GM12891 (cell line): Measurements from ENCODE around the gene ACYP1.

ENCODE experiments used
- DNase-seq: peaks from one replicate; pipeline ENCODE4 v3.0.0; 2011; ENCODE audit warnings: low spot score; ENCODE audit not compliant: insufficient read length
- FAIRE-seq: peaks from 2 replicates; lab custom pipeline; 2011; peaks lifted over from hg19 to GRCh38; lab: Jason Lieb, UNC
- PAX5 ChIP-seq: IDR thresholded peaks from 2 replicates; pipeline ENCODE4 v1.6.1; 2011; ENCODE audit warnings: low read length, moderate library complexity, mild to moderate bottlenecking; ENCODE audit not compliant: insufficient read depth, severe bottlenecking
- POLR2A ChIP-seq: IDR thresholded peaks from 2 replicates; pipeline ENCODE4 v1.6.1; 2011; ENCODE audit warnings: low read depth, low read length, control low read depth
- POLR2AphosphoS5 ChIP-seq: IDR thresholded peaks from 2 replicates; pipeline ENCODE4 v1.6.1; 2011; ENCODE audit warnings: low read depth, low read length, control low read depth
- POU2F2 ChIP-seq: IDR thresholded peaks from 2 replicates; pipeline ENCODE4 v1.6.1; 2011; ENCODE audit warnings: low read depth, mild to moderate bottlenecking, control low read depth, low read length, moderate library complexity
- SPI1 ChIP-seq: IDR thresholded peaks from 2 replicates; pipeline ENCODE4 v1.6.1; 2011; ENCODE audit warnings: low read depth, low read length, control low read depth
- TAF1 ChIP-seq: IDR thresholded peaks from 2 replicates; pipeline ENCODE4 v1.6.1; 2011; ENCODE audit warnings: low read depth, low read length, control low read depth

Gene ACYP1

GRCh38 chr14:75018694-75019093 is 45.1 kb downstream of the ACYP1 start:
- FAIRE-seq (no peak), DNase-seq (no peak)
- TF ChIP-seq POLR2A: no peak
- no peak for TF ChIP-seq TAF1
- no peak for TF ChIP-seq PAX5
- TF ChIP-seq POLR2AphosphoS5: no peak
- no peak for TF ChIP-seq SPI1
- no peak for TF ChIP-seq POU2F2

GRCh38 chr14:75016815-75017214 is 47.0 kb downstream of the ACYP1 start:
- no peak for TF ChIP-seq SPI1
- no peak for TF ChIP-seq POLR2A
- DNase-seq (no peak), FAIRE-seq (no peak)

GRCh38 chr14:75015496-75015895 is 48.3 kb downstream of the ACYP1 start:
- DNase-seq (no peak), FAIRE-seq (no peak)
- TF ChIP-seq PAX5 (no peak), POLR2A (no peak), SPI1 (no peak), POU2F2 (no peak), TAF1 (no peak), POLR2AphosphoS5 (no peak)

GRCh38 chr14:75013290-75013689 is 50.5 kb downstream of the ACYP1 start:
- TF ChIP-seq SPI1 (no peak), TAF1 (no peak), PAX5 (no peak), POLR2AphosphoS5 (no peak), POU2F2 (no peak), POLR2A (no peak)
- FAIRE-seq: no peak

GRCh38 chr14:75011356-75011994 is 52.3 kb downstream of the ACYP1 start:
- DNase-seq: no peak
- peak; percentile 38 for FAIRE-seq
- TF ChIP-seq POLR2A (no peak), TAF1 (no peak), POLR2AphosphoS5 (no peak), POU2F2 (no peak), SPI1 (no peak), PAX5 (no peak)

More at GRCh38 chr14:75013290-75013689, 50.5 kb downstream of the ACYP1 start:
- no peak for DNase-seq

GRCh38 chr14:75010472-75011093 is 53.2 kb downstream of the ACYP1 start:
- FAIRE-seq: no peak
- no peak for DNase-seq

GRCh38 chr14:75009176-75009575 is 54.6 kb downstream of the ACYP1 start:
- FAIRE-seq (no peak), DNase-seq (no peak)
- TF ChIP-seq SPI1 (no peak), POLR2A (no peak), PAX5 (no peak), TAF1 (no peak), POU2F2 (no peak), POLR2AphosphoS5 (no peak)

More at GRCh38 chr14:75010472-75011093, 53.2 kb downstream of the ACYP1 start:
- TF ChIP-seq POU2F2 (no peak), SPI1 (no peak), POLR2AphosphoS5 (no peak)

- FAIRE-seq: no peak
- no peak for TF ChIP-seq POLR2AphosphoS5
- TF ChIP-seq PAX5: no peak
- TF ChIP-seq TAF1: no peak
- TF ChIP-seq POU2F2: no peak
- TF ChIP-seq SPI1: no peak
- TF ChIP-seq POLR2A: no peak
- no peak for DNase-seq
Measured at GRCh38 chr14:75005357-75005756, 58.5 kb downstream of the ACYP1 start.

- TF ChIP-seq POLR2A (no peak), PAX5 (no peak), SPI1 (no peak), TAF1 (no peak), POLR2AphosphoS5 (no peak; the same call in 1 of the 2 replicates)
- DNase-seq (no peak), FAIRE-seq (peak; percentile 66)
Measured at GRCh38 chr14:75003250-75004027, 60.4 kb downstream of the ACYP1 start.
